A204.1 (cell line): ENCODE measurements around the gene GRM7.

ENCODE experiments used
- FAIRE-seq: peaks from 2 replicates; lab custom pipeline; 2012; peaks lifted over from hg19 to GRCh38; lab: Jason Lieb, UNC

Gene GRM7

GRCh38 chr3:7728566-7729519 lies 867.9 kb downstream of the GRM7 start:
- no peak for FAIRE-seq

GRCh38 chr3:7733933-7734332 lies 873.0 kb downstream of the GRM7 start:
- FAIRE-seq = no peak

- no peak for FAIRE-seq
These were observed 873.5 kb downstream of the GRM7 start for GRCh38 chr3:7734456-7734855.

GRCh38 chr3:7737263-7737662 lies 876.3 kb downstream of the GRM7 start:
- FAIRE-seq = no peak

- no peak for FAIRE-seq
These were observed 878.8 kb downstream of the GRM7 start for GRCh38 chr3:7739754-7740153.

- no peak for FAIRE-seq
These were observed 879.5 kb downstream of the GRM7 start for GRCh38 chr3:7740458-7740857.

- FAIRE-seq = no peak
These were observed 883.9 kb downstream of the GRM7 start for GRCh38 chr3:7744850-7745249.

GRCh38 chr3:7745711-7746110 lies 884.8 kb downstream of the GRM7 start:
- FAIRE-seq = no peak

GRCh38 chr3:7749931-7750695 lies 889.2 kb downstream of the GRM7 start:
- no peak for FAIRE-seq

- no peak for FAIRE-seq
These were observed 891.1 kb downstream of the GRM7 start for GRCh38 chr3:7752005-7752404.

- FAIRE-seq = no peak
These were observed 893.9 kb downstream of the GRM7 start for GRCh38 chr3:7754653-7755441.

- no peak for FAIRE-seq
These were observed 898.7 kb downstream of the GRM7 start for GRCh38 chr3:7759630-7760029.

- FAIRE-seq = no peak
These were observed 899.8 kb downstream of the GRM7 start for GRCh38 chr3:7760718-7761117.

GRCh38 chr3:7764115-7764514 lies 903.2 kb downstream of the GRM7 start:
- FAIRE-seq = no peak

- no peak for FAIRE-seq
These were observed 905.6 kb downstream of the GRM7 start for GRCh38 chr3:7766530-7766929.

GRCh38 chr3:7779331-7779730 lies 918.4 kb downstream of the GRM7 start:
- no peak for FAIRE-seq

GRCh38 chr3:7781395-7781794 lies 920.5 kb downstream of the GRM7 start:
- no peak for FAIRE-seq

- FAIRE-seq = no peak
These were observed 927.2 kb downstream of the GRM7 start for GRCh38 chr3:7787871-7788828.

GRCh38 chr3:7788881-7789280 lies 928.0 kb downstream of the GRM7 start:
- FAIRE-seq = no peak

GRCh38 chr3:7789324-7789723 lies 928.4 kb downstream of the GRM7 start:
- no peak for FAIRE-seq

GRCh38 chr3:7790141-7790540 lies 929.2 kb downstream of the GRM7 start:
- no peak for FAIRE-seq
